Duodenal mucosa (tissue), 2 donors: ENCODE data around the gene OR5B12.
"Not testable (repeated sequence)": the region's sequence is repeated elsewhere in the genome, so short reads cannot be mapped to it uniquely, and the experiment has no call there.

Experiments used
- H3K27ac ChIP-seq: one replicate; pipeline ENCODE4 v1.7.0; 2013; ENCODE audit warnings: low read depth, low read length
- H3K27me3 ChIP-seq, 2 donors: one replicate each; pipeline ENCODE4 v1.7.0; 2013; ENCODE audit warnings: low read length in 2 of 2, control low read depth in 1 of 2; ENCODE audit not compliant: insufficient read depth in 2 of 2, control insufficient read depth in 1 of 2
- H3K36me3 ChIP-seq, 2 donors: one replicate each; pipeline ENCODE4 v1.7.0; 2013; ENCODE audit warnings: low read length in 2 of 2, control low read depth in 1 of 2; ENCODE audit not compliant: insufficient read depth in 2 of 2, control insufficient read depth in 1 of 2
- H3K4me1 ChIP-seq, 2 donors: one replicate each; pipeline ENCODE4 v1.7.0; 2013; ENCODE audit warnings: low read length in 2 of 2, control low read depth in 1 of 2; ENCODE audit not compliant: insufficient read depth in 2 of 2, control insufficient read depth in 1 of 2
- H3K4me3 ChIP-seq, 2 donors: one replicate each; pipeline ENCODE4 v1.7.0; 2013; ENCODE audit warnings: low read length in 2 of 2, low read depth in 1 of 2
- H3K9ac ChIP-seq, 2 donors: one replicate each; pipeline ENCODE4 v1.7.0; 2013; ENCODE audit warnings: low read length in 2 of 2, low read depth in 1 of 2
- H3K9me3 ChIP-seq, 2 donors: one replicate each; pipeline ENCODE4 v1.7.0; 2013; ENCODE audit warnings: low read length in 2 of 2, control low read depth in 1 of 2; ENCODE audit not compliant: control insufficient read depth in 1 of 2

OR5B12 gene

DNA sequence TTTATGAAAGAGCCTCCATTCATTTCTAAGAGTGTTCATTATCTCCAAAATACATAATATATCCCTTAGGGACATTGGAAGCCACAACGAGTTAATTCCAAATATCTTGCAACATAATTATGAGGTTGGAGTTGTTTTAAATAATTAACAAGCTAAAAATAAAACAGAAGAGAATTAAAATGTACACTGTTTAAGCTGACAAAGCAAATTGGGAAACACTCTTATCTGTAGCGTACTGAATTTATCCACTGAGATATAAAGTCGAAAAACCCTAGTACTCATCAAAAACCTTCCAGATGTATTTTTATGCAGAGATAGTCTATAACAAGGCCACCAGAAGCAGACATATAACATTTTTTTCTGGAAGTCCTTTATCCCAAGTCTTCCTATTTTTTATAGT is 7.8 kb downstream of the OR5B12 start:
- Histone ChIP-seq H3K9me3 (peaks cover 0 to 5% of the 10 kb centered on the region in 2 donors), H3K4me1 (no peaks in the 10 kb centered on the region), H3K36me3 (no peaks in the 10 kb centered on the region), H3K9ac (no peak overlapping the region), H3K27me3 (no peaks in the 10 kb centered on the region), H3K4me3 (no peak overlapping the region), H3K27ac (no peak overlapping the region)

DNA sequence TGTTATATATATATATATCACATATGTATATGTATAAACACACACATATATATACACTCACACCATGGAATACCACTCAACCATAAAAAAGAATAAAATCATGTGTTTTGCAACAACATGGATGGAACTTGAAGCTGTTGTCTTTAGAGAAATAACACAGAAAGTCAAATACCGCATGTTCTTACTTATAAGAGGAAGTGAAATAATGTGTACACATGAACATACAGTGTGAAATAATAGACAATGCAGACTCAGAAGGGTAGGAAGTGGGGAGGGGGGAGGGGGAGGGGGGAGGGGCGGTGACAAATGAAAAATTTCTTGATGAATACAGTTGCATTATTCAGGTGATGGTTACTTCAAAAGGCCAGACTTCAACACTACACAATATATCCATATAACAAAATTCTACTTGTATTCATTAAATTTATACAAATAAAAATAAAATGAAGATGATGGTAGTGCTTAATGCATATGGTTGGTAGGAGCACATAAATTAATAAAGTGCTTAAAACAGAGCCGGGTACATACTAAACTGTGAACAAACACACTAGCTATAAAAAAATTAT is 8.3 kb downstream of the OR5B12 start:
- Histone ChIP-seq H3K4me3 (no peak overlapping the region), H3K27me3 (no peaks in the 10 kb centered on the region), H3K4me1 (no peaks in the 10 kb centered on the region)

DNA sequence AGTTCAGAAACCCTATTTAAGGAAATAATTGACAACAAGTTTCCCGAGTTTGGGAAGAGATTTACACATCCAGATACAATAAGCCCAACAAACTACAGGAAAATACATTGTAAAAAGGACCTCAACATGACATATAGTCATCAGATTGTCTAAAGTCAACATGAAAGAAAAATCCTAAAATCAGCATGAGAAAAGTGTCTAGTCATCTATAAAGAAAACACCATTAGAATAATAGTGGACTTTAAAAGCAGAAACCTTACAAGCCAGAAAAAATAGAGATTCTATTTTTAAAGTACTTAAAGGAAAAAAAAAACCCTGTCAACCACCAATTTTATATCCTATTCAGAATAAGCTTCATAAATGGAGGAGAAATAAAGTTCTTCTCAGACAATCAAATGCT is 12.8 kb downstream of the OR5B12 start:
- Histone ChIP-seq H3K4me1 (no peaks in the 10 kb centered on the region), H3K36me3 (no peaks in the 10 kb centered on the region), H3K4me3 (no peak overlapping the region), H3K27ac (no peak overlapping the region), H3K9me3 (no peaks in the 10 kb centered on the region), H3K27me3 (no peaks in the 10 kb centered on the region), H3K9ac (no peak overlapping the region)

More for the DNA sequence above, 8.3 kb downstream of the OR5B12 start:
- Histone ChIP-seq H3K27ac (no peak overlapping the region), H3K9me3 (peaks cover 0 to 5% of the 10 kb centered on the region in 2 donors), H3K36me3 (no peaks in the 10 kb centered on the region), H3K9ac (no peak overlapping the region)

GRCh38 chr11:58428021-58428420 is 14.0 kb downstream of the OR5B12 start, which contains the start of gene OR5B2:
Gene OR5B2 (minus strand): TSS chr11:58428121. CDS start chr11:58423261, 4,860 bp downstream.
- H3K4me3 ChIP-seq, result no peak within 1 kb of the TSS
- no peaks in the 10 kb centered on the region for H3K9me3 ChIP-seq
- H3K36me3 ChIP-seq, result no peaks in the 10 kb centered on the region
- H3K27ac ChIP-seq, result no peak within 1 kb of the TSS
- no peak within 1 kb of the TSS for H3K9ac ChIP-seq
- no peaks in the 10 kb centered on the region for H3K27me3 ChIP-seq
- H3K4me1 ChIP-seq, result no peaks in the 10 kb centered on the region

GRCh38 chr11:58406774-58407173 is 35.3 kb downstream of the OR5B12 start, which contains the start of gene OR5B3:
Gene OR5B3 (minus strand): TSS chr11:58406874. CDS start chr11:58403409, 3,465 bp downstream.
- Histone ChIP-seq H3K9ac (no peak within 1 kb of the TSS), H3K27me3 (no peaks in the 10 kb centered on the region), H3K36me3 (no peaks in the 10 kb centered on the region), H3K9me3 (peaks cover 4 to 9% of the 10 kb centered on the region in 2 donors), H3K27ac (no peak within 1 kb of the TSS), H3K4me3 (no peak within 1 kb of the TSS), H3K4me1 (no peaks in the 10 kb centered on the region)

GRCh38 chr11:58399622-58400021 is 42.4 kb downstream of the OR5B12 start:
- H3K9ac ChIP-seq, H3K36me3 ChIP-seq, H3K9me3 ChIP-seq, H3K4me1 ChIP-seq, H3K27ac ChIP-seq, H3K27me3 ChIP-seq, H3K4me3 ChIP-seq: not testable (repeated sequence)

DNA sequence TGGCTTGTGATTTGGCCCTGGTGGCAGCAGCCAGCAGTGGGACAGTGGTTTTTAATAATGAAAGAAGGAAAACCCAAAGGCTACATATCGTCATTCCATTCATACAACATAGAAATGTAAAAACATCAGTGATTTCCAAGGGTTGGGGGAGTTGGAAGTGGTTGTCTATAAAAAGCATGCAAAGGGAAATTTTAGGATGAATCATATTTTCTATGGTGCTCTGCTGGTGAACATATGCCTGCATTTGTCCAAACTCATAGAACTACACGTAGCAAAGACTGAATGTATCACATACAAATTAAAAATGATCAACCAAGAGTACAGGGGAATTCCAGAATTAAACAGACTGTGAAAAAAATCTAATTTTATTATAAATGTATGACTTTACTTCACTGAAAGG is 46.5 kb downstream of the OR5B12 start:
- Histone ChIP-seq H3K27me3 (no peaks in the 10 kb centered on the region), H3K27ac (no peak overlapping the region), H3K4me3 (no peak overlapping the region), H3K36me3 (no peaks in the 10 kb centered on the region), H3K9me3 (peaks cover 0 to 4% of the 10 kb centered on the region in 2 donors), H3K4me1 (no peaks in the 10 kb centered on the region), H3K9ac (no peak overlapping the region)

- Histone ChIP-seq H3K36me3 (no peaks in the 10 kb centered on the region), H3K9ac (no peak overlapping the region), H3K4me3 (no peak overlapping the region), H3K27ac (no peak overlapping the region), H3K27me3 (no peaks in the 10 kb centered on the region), H3K9me3 (peaks cover 0 to 4% of the 10 kb centered on the region in 2 donors), H3K4me1 (no peaks in the 10 kb centered on the region)
These were observed 47.8 kb downstream of the OR5B12 start for GRCh38 chr11:58394195-58394594.

GRCh38 chr11:58392746-58393145 is 49.3 kb downstream of the OR5B12 start:
- no peak overlapping the region for H3K27ac ChIP-seq
- H3K4me3 ChIP-seq, result no peak overlapping the region
- H3K9ac ChIP-seq, result no peak overlapping the region
- no peaks in the 10 kb centered on the region for H3K36me3 ChIP-seq
- H3K27me3 ChIP-seq, result no peaks in the 10 kb centered on the region
- peaks cover 0 to 4% of the 10 kb centered on the region in 2 donors for H3K9me3 ChIP-seq
- no peaks in the 10 kb centered on the region for H3K4me1 ChIP-seq

GRCh38 chr11:58391879-58392278 is 50.2 kb downstream of the OR5B12 start:
- peaks cover 0 to 4% of the 10 kb centered on the region in 2 donors for H3K9me3 ChIP-seq
- no peaks in the 10 kb centered on the region for H3K27me3 ChIP-seq
- no peak overlapping the region for H3K27ac ChIP-seq
- H3K4me3 ChIP-seq, result no peak overlapping the region
- H3K9ac ChIP-seq, result no peak overlapping the region
- no peaks in the 10 kb centered on the region for H3K4me1 ChIP-seq
- H3K36me3 ChIP-seq, result no peaks in the 10 kb centered on the region
